Parathyroid adenoma (tissue), 2 donors: ENCODE measurements around the gene BRD3.

ENCODE experiments used
- H2AFZ ChIP-seq: fragments of 300-600 bp; sonication (generic); one replicate; pipeline ENCODE4 v1.7.0; 2017; ENCODE audit warnings: antibody characterized with exemption, mild to moderate bottlenecking
- H3K27ac ChIP-seq: fragments of 300-600 bp; sonication (generic); one replicate; pipeline ENCODE4 v1.7.0; 2017
- H3K27me3 ChIP-seq: fragments of 300-600 bp; sonication (generic); one replicate; pipeline ENCODE4 v1.7.0; 2017; ENCODE audit warnings: low read length; ENCODE audit not compliant: control insufficient read depth, insufficient read depth
- H3K36me3 ChIP-seq: fragments of 300-600 bp; sonication (generic); one replicate; pipeline ENCODE4 v1.7.0; 2017; ENCODE audit warnings: low read length; ENCODE audit not compliant: control insufficient read depth, insufficient read depth
- H3K4me1 ChIP-seq: fragments of 300-600 bp; sonication (generic); one replicate; pipeline ENCODE4 v1.7.0; 2017; ENCODE audit warnings: control low read depth
- H3K4me2 ChIP-seq: fragments of 300-600 bp; sonication (generic); one replicate; pipeline ENCODE4 v1.7.0; 2017; ENCODE audit warnings: low read length
- H3K4me3 ChIP-seq: fragments of 300-600 bp; sonication (generic); one replicate; pipeline ENCODE4 v1.7.0; 2017; ENCODE audit warnings: low read depth, low read length
- H3K79me2 ChIP-seq: fragments of 300-600 bp; sonication (generic); one replicate; pipeline ENCODE4 v1.7.0; 2017; ENCODE audit warnings: control low read depth
- H3K9ac ChIP-seq: fragments of 300-600 bp; sonication (generic); one replicate; pipeline ENCODE4 v1.7.0; 2017; ENCODE audit warnings: mild to moderate bottlenecking
- H3K9me3 ChIP-seq: fragments of 300-600 bp; sonication (generic); one replicate; pipeline ENCODE4 v1.7.0; 2017; ENCODE audit warnings: low read length; ENCODE audit not compliant: control insufficient read depth
- TF ChIP-seq, protein P1 (sequence below): fragments of 300-600 bp; sonication (generic); IDR thresholded peaks from one replicate; pipeline ENCODE4 v1.7.0; 2017; ENCODE audit warnings: antibody characterized with exemption, mild to moderate bottlenecking
- donor health status: primary hyperparathyroidism.

BRD3 gene

DNA sequence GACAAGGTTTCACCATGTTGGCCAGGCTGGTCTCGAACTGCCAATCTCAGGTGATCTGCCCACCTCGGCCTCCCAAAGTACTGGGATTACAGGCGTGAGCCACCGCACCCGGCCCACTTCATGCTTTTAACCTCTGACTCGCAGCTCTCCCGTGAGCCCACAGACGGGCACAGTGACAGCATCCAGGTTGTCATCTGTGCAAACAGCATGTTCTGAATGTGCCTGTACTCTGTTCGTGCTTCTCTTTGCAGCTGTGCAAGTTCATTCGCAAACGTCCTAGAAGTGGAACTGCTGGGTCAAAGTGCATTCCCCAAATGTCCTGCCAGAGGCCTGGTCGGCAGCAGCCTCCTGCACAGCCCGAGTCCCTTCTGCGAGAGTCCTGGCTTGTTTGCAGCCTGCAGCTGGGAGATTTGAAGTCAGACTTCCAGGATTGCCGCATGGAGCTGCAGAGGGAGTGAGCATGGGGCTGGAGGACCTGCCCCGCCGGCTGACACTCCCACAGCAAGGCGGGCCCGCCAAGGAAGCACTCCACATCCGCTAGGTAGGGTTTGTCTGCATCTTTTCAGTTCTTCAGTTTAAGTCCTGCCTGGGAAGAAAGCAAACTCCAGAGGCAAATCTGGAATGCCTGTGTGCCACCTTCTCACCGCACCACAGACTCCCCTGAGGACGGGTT, 39.1 kb downstream of the BRD3 start:
- Histone ChIP-seq H3K27ac (no peak overlapping the region), H3K4me3 (no peak overlapping the region), H3K36me3 (no peaks in the 10 kb centered on the region), H3K27me3 (no peaks in the 10 kb centered on the region), H3K4me2 (no peak overlapping the region), H3K79me2 (no peaks in the 10 kb centered on the region), H3K4me1 (no peaks in the 10 kb centered on the region), H3K9me3 (no peaks in the 10 kb centered on the region), H2AFZ (no peak overlapping the region), H3K9ac (no peak overlapping the region)
- TF ChIP-seq, protein P1, sequence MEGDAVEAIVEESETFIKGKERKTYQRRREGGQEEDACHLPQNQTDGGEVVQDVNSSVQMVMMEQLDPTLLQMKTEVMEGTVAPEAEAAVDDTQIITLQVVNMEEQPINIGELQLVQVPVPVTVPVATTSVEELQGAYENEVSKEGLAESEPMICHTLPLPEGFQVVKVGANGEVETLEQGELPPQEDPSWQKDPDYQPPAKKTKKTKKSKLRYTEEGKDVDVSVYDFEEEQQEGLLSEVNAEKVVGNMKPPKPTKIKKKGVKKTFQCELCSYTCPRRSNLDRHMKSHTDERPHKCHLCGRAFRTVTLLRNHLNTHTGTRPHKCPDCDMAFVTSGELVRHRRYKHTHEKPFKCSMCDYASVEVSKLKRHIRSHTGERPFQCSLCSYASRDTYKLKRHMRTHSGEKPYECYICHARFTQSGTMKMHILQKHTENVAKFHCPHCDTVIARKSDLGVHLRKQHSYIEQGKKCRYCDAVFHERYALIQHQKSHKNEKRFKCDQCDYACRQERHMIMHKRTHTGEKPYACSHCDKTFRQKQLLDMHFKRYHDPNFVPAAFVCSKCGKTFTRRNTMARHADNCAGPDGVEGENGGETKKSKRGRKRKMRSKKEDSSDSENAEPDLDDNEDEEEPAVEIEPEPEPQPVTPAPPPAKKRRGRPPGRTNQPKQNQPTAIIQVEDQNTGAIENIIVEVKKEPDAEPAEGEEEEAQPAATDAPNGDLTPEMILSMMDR: no peak

- no peaks in the 10 kb centered on the region for H3K4me1 ChIP-seq
- no peak overlapping the region for H3K4me3 ChIP-seq
- H3K27me3 ChIP-seq: no peaks in the 10 kb centered on the region
- no peak overlapping the region for H3K27ac ChIP-seq
- H3K36me3 ChIP-seq: no peaks in the 10 kb centered on the region
- no peak overlapping the region for H3K9ac ChIP-seq
- H3K9me3 ChIP-seq: no peaks in the 10 kb centered on the region
- no peak overlapping the region for H2AFZ ChIP-seq
- no peaks in the 10 kb centered on the region for H3K79me2 ChIP-seq
- no peak overlapping the region for H3K4me2 ChIP-seq
- TF ChIP-seq, protein P1: no peak
Observed at GRCh38 chr9:134028076-134028475, 39.8 kb downstream of the BRD3 start.

GRCh38 chr9:134027561-134027960, 40.3 kb downstream of the BRD3 start:
- H3K4me1 ChIP-seq: no peaks in the 10 kb centered on the region
- H3K36me3 ChIP-seq: no peaks in the 10 kb centered on the region
- no peak overlapping the region for H3K27ac ChIP-seq
- TF ChIP-seq, protein P1: no peak
- no peak overlapping the region for H3K4me3 ChIP-seq
- no peaks in the 10 kb centered on the region for H3K27me3 ChIP-seq
- H3K79me2 ChIP-seq: no peaks in the 10 kb centered on the region
- H3K9ac ChIP-seq: no peak overlapping the region
- H3K9me3 ChIP-seq: no peaks in the 10 kb centered on the region
- H3K4me2 ChIP-seq: no peak overlapping the region
- H2AFZ ChIP-seq: no peak overlapping the region

GRCh38 chr9:134026981-134027380, 40.8 kb downstream of the BRD3 start:
- TF ChIP-seq, protein P1: no peak
- Histone ChIP-seq H3K9ac (no peak overlapping the region), H3K27ac (no peak overlapping the region), H3K79me2 (no peaks in the 10 kb centered on the region), H2AFZ (no peak overlapping the region), H3K4me1 (no peaks in the 10 kb centered on the region), H3K36me3 (no peaks in the 10 kb centered on the region), H3K9me3 (no peaks in the 10 kb centered on the region), H3K4me2 (no peak overlapping the region), H3K27me3 (no peaks in the 10 kb centered on the region), H3K4me3 (no peak overlapping the region)

GRCh38 chr9:134026581-134026980, 41.2 kb downstream of the BRD3 start:
- no peak overlapping the region for H3K27ac ChIP-seq
- no peak overlapping the region for H2AFZ ChIP-seq
- H3K4me2 ChIP-seq: peak overlapping the region; percentile 92
- H3K4me1 ChIP-seq: no peaks in the 10 kb centered on the region
- H3K9ac ChIP-seq: no peak overlapping the region
- no peaks in the 10 kb centered on the region for H3K79me2 ChIP-seq
- H3K27me3 ChIP-seq: no peaks in the 10 kb centered on the region
- no peaks in the 10 kb centered on the region for H3K9me3 ChIP-seq
- TF ChIP-seq, protein P1: no peak
- no peaks in the 10 kb centered on the region for H3K36me3 ChIP-seq
- no peak overlapping the region for H3K4me3 ChIP-seq
